ENCODE measurements around the gene TRIM58. TPM values are rescaled to one million over a fixed set of nuclear protein-coding genes. Genes with fewer than 3 reads are reported as not detected.

The TRIM58 gene
- total RNA-seq, 6 experiments from 2014 or later, result not detected

DNA sequence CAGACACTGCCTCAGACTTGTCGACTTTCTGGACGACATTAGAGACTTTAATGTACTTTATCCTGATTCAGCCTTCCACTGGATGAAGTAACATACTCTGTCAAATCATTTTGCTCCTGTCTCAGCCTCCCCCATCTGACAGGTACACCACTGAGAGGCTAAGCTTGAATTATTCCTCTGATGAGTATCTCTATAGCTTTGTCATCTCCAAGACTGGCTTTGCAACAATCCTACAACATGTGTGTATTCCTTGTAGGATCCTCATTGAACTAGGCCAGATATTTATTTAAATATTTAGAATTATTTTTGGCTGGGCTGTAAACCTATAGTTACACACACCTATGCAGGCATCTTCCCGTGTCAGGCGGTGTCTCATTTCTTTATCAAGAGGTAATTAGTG, 1.1 kb upstream of the TRIM58 start:
- no peak for DNase-seq
- H3K27me3 Mint-ChIP-seq (ENCODE audit: insufficient read depth), result no peaks in the 10 kb centered on the region; the same call in none of the 2 replicates
- TF ChIP-seq, protein P1, sequence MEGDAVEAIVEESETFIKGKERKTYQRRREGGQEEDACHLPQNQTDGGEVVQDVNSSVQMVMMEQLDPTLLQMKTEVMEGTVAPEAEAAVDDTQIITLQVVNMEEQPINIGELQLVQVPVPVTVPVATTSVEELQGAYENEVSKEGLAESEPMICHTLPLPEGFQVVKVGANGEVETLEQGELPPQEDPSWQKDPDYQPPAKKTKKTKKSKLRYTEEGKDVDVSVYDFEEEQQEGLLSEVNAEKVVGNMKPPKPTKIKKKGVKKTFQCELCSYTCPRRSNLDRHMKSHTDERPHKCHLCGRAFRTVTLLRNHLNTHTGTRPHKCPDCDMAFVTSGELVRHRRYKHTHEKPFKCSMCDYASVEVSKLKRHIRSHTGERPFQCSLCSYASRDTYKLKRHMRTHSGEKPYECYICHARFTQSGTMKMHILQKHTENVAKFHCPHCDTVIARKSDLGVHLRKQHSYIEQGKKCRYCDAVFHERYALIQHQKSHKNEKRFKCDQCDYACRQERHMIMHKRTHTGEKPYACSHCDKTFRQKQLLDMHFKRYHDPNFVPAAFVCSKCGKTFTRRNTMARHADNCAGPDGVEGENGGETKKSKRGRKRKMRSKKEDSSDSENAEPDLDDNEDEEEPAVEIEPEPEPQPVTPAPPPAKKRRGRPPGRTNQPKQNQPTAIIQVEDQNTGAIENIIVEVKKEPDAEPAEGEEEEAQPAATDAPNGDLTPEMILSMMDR (IDR thresholded peaks at IDR 0.05), result no peak
- H3K4me3 Mint-ChIP-seq, result no peak overlapping the region
- no peak overlapping the region for H3K27ac Mint-ChIP-seq
- peaks cover 37% of the 10 kb centered on the region for H3K9me3 Mint-ChIP-seq
- peaks cover 6% of the 10 kb centered on the region; the same call in 1 of the 2 replicates for H3K4me1 Mint-ChIP-seq (ENCODE audit: low read depth)
- peaks cover 7% of the 10 kb centered on the region; the same call in 1 of the 2 replicates for H3K36me3 Mint-ChIP-seq (ENCODE audit: low read depth)

DNA sequence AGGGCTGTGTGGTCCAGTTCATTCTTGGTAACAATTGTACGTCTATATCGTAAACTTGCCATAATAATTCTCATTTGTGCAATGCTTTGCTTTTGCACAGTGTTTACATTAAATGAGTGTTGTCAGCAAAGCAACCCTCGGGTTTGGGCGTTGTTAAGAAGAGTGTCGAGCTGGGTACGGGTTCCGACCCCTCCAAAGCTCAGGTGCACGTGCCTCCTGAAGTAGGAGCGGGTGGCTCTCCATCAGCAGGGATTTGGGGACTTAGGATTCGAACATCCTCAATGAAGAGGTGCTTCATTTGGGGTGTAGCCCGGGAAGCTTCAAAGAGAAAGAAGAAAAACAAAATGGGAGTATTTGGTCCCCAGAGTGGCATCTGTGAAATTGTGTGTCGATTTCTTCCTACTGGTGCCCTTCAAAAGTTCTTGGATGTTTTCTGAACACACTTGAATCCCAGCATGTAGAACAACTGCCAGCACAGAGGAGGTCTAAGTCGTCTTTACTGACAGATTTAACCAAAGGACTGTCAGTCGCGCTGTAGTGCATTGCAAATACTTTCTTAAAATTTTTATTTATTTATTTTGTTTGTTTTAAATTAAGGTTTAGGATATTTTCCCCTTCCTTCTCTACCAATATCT, 1.1 kb downstream of the TRIM58 start:
- Mint-ChIP-seq H3K4me1 (ENCODE audit: low read depth) (peaks cover 11% of the 10 kb centered on the region; the same call in 1 of the 2 replicates), H3K36me3 (ENCODE audit: low read depth) (peaks cover 7% of the 10 kb centered on the region; the same call in 1 of the 2 replicates), H3K27me3 (ENCODE audit: insufficient read depth) (no peaks in the 10 kb centered on the region; the same call in none of the 2 replicates), H3K4me3 (no peak overlapping the region), H3K27ac (no peak overlapping the region), H3K9me3 (peaks cover 33% of the 10 kb centered on the region)
- TF ChIP-seq, protein P1 (IDR thresholded peaks at IDR 0.05), result no peak
- no peak for DNase-seq

DNA sequence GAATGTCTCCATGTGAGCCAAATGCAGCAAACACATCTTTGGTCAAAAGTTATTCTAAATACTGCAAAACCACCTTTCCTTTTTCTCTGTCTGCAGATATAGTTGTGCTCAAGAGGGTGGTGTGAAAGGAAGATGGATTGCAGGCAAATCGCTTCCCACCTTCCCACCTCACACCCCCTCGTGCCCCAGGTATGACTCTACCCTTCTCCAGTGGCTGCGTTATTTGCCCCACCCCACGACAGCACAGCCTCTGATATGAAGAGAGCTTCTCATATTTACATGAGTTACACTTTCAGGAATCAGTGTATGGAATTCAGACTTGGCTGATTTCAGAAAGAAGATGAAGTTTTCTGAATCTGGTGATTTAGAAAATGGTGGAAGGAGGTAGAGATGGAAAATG, 5.8 kb downstream of the TRIM58 start:
- Mint-ChIP-seq H3K9me3 (peaks cover 19% of the 10 kb centered on the region), H3K4me3 (no peak overlapping the region), H3K4me1 (ENCODE audit: low read depth) (peaks cover 12% of the 10 kb centered on the region; the same call in 1 of the 2 replicates), H3K27me3 (ENCODE audit: insufficient read depth) (no peaks in the 10 kb centered on the region; the same call in 1 of the 2 replicates), H3K36me3 (ENCODE audit: low read depth) (peaks cover 10% of the 10 kb centered on the region), H3K27ac (no peak overlapping the region)
- TF ChIP-seq, protein P1 (IDR thresholded peaks at IDR 0.05), result no peak
- no peak for DNase-seq

DNA sequence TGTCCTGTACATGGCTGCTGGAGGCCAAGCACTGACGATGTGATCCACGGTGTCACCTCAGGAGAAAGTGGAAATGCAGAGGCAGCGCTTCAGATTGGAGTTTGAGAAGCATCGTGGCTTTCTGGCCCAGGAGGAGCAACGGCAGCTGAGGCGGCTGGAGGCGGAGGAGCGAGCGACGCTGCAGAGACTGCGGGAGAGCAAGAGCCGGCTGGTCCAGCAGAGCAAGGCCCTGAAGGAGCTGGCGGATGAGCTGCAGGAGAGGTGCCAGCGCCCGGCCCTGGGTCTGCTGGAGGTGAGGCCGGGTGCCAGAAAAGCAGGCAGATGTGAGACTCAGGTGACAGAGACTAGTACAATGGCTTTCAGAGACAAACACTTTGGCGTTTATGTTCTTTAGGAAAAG, 7.7 kb downstream of the TRIM58 start:
- H3K27ac Mint-ChIP-seq, result peak overlapping the region; percentile 89; the same call in 1 of the 2 replicates
- H3K9me3 Mint-ChIP-seq, result peaks cover 18% of the 10 kb centered on the region
- no peaks in the 10 kb centered on the region; the same call in 1 of the 2 replicates for H3K27me3 Mint-ChIP-seq (ENCODE audit: insufficient read depth)
- H3K36me3 Mint-ChIP-seq (ENCODE audit: low read depth), result peaks cover 5% of the 10 kb centered on the region
- H3K4me3 Mint-ChIP-seq, result no peak overlapping the region
- no peak for DNase-seq
- TF ChIP-seq, protein P1 (IDR thresholded peaks at IDR 0.05), result no peak
- H3K4me1 Mint-ChIP-seq (ENCODE audit: low read depth), result peaks cover 12% of the 10 kb centered on the region; the same call in 1 of the 2 replicates

- peak overlapping the region; percentile 89; the same call in 1 of the 2 replicates for H3K27ac Mint-ChIP-seq
- TF ChIP-seq, protein P1 (IDR thresholded peaks at IDR 0.05), result no peak
- no peaks in the 10 kb centered on the region for H3K27me3 Mint-ChIP-seq (ENCODE audit: insufficient read depth)
- peaks cover 12% of the 10 kb centered on the region; the same call in 1 of the 2 replicates for H3K4me1 Mint-ChIP-seq (ENCODE audit: low read depth)
- H3K9me3 Mint-ChIP-seq, result peaks cover 20% of the 10 kb centered on the region
- peak overlapping the region; percentile 68; the same call in 1 of the 2 replicates for H3K4me3 Mint-ChIP-seq
- no peak for DNase-seq
- H3K36me3 Mint-ChIP-seq (ENCODE audit: low read depth), result peaks cover 5% of the 10 kb centered on the region
Observed at GRCh38 chr1:247865416-247865815, 8.4 kb downstream of the TRIM58 start.
